ENCODE results near the gene TRIM3.

- TF ChIP-seq CTCF (IDR thresholded peaks at IDR 0.05): no peak
- no peak for TF ChIP-seq POLR2AphosphoS5 (IDR thresholded peaks at IDR 0.05)
Measured at GRCh38 chr11:6458352-6459098, 15.2 kb downstream of the TRIM3 start.
